GM18508 (cell line): ENCODE results near the gene HSPA9.

Experiments used
- ATAC-seq: cut with Tn5 transposase; IDR thresholded peaks from one replicate; pipeline ENCODE4 v1.9.1; 2021; ENCODE audit warnings: moderate number of reproducible peaks; ENCODE audit not compliant: insufficient read depth, unreplicated experiment

The HSPA9 gene

DNA sequence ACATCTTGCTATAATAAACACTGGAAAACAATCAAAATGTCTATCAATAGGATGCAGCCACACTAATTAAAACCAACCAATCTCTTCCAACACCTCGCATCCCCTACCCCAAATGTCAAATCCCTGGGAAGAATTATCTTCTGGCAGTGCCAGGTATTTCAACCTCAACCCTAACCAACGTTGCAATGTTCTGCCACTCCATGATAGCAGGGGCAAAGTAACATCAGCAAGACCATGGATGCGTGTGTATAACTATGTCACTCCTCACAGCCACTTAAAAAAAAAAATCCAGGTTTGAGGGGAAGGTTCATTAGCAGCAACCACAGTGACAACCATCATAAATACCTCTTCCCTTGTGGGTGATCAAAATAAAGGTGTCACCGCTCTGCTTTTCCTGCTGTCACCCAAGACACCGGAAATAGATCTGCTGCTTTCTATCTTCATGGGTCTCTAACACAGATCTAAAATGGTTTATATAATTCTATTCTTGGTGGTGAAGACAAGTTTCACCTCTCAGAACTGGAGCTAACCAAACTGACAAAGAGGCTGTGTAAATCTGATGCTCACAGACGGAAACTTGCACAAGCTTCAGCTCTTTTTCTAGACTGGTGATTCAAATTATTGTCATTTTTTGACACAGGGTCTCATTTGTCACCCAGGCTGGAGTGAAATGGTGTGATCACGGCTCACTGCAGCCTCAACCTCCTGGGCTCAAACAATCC lies 9.9 kb downstream of the HSPA9 start:
- no peak for ATAC-seq

DNA sequence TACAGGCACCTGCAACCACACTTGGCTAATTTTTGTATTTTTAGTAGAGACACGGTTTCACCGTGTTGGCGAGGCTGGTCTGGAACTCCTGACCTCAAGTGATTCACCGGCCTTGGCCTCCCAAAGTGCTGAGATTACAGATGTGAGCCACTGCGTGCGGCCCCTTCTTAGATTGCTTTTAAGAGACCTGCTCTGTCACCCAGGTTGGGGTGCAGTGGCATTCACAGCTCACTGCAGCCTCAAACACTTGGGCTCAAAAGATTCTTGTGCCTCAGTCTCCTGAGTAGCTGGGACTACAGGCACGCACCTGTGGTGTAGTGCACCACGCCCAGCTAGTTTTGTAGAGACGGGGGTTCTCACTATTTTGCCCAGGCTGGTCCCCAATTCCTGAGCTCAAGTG lies 11.0 kb downstream of the HSPA9 start:
- no peak for ATAC-seq

DNA sequence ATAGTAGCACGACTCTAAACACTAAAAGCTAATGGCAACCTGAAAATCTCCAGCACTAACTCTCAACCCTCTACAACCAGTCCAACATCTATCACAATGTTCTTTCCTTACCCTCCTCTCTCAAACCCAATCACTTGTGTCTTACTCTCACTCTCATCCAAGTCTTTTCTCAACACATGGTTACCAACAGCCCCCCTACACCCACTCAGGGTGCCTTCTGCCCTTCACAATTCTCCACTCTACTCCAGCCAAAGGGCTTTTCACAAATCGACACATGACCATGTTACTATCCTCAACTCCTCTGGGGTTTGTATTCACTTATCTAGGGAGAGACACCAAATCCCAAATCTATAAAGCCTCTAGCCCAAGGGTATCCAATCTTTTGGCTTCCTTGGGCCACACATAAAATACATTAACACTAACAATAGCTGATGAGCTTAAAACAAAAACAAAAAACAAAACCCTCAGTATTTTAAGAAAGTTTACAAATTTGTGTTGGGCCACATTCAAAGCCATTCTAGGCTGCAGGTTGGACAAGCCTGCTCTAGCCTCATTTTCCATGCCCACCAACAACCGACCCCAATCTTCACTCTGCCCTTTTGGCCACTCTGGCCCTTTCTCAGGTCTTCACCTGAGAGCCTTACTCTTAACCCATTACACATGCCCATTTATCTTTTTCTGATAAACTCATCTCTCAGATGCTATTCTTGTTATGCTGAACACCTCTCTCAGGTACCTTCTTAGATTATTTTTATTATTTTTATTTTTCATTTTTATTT lies 11.7 kb downstream of the HSPA9 start:
- ATAC-seq: no peak

DNA sequence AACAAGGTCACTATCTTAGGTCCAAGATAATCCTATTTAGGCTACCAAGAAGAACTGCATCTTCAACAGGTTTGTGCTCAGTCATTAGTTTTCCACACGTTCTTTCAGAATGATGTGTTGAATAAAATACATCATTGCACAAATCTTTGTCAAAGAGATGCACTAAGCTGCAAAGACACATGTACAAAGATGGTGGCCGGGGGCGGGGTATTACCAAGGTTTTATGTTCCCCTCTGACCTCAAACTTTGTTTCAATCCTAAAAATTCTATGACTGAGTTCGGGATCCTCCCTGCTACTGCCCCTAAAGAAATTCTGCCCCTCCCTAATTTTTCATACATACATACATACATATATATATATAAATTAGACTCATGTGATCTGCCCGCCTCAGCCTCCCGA lies 14.2 kb downstream of the HSPA9 start:
- no peak for ATAC-seq

DNA sequence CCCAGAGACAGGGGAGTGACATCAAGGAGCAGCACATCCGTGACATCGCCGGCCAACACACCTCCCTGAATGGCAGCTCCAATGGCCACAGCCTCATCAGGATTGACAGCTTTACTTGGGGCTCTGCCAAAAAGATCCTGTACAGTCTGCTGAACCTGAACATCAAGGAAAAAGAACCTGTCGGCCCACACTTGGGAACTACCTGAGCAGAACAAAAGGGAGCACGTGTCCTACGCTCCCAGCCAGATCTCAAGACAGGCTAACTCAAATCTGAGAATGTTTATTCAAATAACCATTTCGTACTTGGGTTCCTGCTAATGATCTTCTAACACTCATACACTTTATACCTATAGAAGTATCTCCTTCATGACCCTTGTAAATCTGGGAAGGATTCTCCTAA lies 15.3 kb downstream of the HSPA9 start:
- ATAC-seq: no peak

DNA sequence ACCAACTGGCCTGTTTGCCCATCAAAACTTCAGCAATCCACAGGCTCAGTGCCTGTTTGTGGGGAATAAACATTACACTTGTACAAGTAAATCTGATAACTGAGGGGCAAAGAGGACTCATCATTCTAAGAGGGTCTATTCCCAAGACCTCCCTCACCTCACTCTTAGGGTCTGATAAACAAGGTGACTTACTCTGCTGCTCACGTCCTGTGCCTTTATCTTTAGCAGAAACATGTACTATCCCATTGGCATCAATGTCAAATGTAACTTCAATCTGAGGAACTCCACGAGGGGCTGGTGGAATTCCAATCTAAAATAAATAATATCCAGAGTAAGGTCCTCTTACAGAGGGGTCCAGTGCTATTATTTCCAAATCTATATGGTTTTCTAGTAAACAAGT lies 17.5 kb downstream of the HSPA9 start:
- no peak for ATAC-seq

DNA sequence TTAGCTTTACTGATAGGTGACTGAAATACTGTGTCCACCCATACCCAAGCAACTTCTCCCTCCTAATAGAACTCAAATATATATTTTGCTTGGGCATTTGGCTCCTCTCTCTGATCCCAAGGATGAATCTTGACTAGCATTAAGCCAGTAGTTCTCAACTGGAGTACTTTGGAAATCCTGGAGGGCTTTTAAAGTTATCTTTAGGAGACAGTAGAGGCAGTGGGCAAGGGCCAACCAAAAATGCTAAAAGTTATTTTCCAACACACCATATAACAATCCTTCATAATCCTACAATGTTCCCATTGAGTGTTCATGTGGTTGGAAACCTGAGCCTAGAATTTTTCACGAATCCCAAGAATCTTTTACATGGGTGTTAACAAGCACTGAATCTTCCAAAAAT lies 21.1 kb downstream of the HSPA9 start:
- no peak for ATAC-seq

DNA sequence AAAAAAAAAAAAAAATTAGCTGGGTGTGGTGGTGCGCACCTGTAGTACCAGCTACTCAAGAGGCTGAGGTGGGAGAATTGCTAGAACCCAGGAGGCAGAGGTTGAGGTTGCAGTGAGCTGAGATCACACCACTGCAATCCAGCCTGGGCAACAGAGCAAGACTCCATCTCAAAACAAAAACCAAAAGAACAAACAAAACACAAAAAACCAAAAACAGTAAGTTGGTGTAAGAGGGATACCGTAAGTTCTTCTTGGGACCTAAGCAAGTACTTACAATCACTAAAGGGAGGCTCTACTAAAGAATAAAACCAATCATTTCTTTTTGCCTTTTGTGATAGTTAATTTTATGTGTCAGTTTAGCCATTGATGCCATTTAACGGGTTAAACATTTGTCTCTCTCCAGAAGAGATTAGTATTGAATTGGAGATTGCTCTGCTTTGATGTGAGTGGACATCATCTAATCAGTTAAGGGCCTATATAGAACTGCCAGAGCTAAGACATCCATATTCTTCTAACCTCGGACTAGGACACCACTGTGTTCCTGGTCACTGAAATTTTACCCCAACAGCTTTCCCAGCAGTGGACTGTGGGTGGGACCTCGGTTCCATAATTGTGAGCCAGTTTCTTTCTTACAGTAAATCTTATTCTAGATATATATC lies 21.6 kb downstream of the HSPA9 start:
- no peak for ATAC-seq

DNA sequence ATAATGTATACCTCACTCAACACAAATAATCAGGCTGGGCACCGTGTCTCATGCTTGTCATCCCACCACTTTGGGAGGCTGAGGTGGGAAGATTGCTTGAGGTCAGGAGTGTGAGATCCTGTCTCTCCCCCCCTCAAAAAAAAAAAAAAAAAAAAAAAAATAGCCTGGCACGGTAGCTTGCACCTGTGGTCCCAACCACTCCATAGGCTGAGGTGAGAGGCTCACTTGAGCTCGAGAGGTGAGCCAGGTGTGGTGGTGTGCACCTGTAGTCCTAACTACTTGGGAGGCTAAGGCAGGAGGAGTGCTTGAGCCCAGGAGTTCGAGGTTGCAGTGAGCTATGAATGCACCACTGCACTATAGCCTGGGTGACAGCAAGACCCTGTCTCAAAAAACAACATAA lies 22.5 kb downstream of the HSPA9 start:
- ATAC-seq: no peak

DNA sequence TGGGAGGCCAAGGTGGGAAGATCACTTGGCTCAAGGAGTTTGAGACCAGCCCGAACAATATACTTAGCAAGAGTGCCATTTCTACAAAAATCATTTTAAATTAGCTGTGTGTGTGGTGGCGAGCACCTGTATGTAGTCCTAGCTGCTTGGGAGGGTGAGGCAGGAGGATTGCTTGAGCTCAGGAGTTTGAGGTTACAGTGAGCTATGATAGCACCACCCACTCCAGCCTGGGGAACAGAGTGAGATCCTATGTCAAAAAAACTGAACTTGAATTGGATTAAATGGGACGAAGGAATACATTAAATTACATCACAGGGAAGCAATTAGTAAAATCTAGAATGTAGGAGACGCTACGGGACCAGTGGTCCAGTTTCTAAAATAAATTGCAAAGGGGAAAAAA lies 25.8 kb downstream of the HSPA9 start:
- no peak for ATAC-seq

DNA sequence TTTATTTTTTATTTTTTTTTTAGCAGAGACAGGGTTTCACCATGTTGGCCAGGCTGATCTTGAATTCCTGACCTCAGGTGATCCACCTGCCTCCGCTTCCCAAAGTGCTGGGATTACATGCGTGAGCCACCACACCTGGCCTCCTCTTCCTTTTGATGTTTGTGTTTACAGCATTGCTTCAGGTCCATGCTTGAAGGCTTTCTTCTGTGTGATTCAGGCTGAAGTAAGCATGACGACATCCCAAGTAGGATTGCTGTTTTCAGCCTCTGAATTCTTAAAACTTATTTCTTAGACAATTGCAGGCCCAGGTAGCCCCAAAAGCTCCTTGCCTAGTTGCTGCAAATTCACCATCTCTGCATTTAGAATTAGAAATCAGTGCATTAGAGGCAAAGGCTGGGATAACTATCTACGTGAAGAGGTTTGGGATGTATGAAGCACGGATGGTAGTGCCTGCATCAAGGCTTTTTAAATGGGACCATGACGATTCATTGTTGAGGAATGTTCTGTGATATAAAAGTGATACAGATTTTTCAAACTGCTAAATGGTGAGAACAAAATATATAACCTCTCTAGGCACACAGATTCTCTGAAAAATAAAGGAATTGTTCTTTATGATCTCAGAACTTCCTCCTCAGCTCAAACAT lies 29.2 kb downstream of the HSPA9 start:
- ATAC-seq: no peak

DNA sequence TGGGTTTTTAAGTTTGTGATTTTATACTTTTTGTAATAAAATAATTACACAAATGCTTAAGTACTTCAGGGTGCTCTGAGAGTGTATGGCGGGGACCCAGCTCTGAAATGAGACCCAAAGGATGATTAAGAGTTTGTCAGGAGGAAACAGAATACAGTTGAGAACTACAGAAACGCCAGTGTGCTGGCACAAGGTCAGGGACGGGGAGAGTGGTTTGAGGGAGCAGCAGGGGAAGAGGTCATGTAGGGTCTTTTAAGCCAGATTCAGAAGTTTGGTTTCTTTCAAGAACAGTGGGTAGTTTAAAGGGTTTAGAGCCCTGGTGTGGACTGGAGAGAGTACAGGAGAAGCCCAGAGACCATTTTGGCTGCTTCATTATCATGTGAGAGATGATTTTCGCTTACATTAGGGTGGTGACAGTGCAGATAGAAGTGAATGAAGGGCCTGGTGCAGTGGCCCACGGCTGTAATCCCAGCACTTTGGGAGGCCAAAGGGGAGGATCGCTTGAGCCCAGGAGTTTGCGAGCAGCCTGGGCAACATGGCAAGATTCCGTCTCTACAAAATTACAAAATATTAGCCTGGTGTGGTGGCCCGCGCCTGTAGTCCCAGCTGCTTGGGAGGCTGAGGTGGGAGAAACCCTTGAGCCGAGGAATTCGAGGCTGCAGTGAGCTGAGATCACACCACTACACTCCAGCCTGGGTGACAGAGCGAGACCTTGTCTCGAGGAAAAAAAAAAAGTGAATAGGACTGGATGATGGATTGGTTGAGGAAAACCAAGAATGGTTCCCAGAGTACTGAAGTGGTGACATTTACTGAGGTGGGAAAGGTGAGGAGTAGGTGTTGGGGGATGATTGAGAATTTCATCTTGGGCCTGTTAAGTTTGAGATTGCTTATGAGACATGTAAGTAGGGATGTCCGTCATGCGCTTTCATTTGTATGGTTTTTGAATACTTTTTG lies 30.7 kb downstream of the HSPA9 start:
- no peak for ATAC-seq

DNA sequence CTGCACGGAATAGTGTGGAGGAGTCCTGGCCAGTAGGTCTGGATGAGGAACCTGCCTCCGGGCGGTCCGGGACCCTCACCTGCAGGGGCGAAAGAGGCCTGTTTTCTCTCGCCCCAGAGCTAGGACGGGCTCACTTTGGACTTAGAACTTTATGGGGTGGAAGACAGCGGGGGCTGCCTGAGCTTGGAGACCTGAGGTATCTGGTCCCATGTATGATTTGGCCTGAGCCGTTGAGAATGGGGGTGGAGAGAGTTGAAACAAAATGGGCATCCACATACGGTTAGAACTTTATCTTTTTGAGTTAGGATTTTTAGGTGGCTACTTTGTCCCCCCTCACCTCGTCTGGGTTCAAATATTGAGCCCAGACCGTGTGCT lies 31.5 kb downstream of the HSPA9 start:
- peak; percentile 26 for ATAC-seq

DNA sequence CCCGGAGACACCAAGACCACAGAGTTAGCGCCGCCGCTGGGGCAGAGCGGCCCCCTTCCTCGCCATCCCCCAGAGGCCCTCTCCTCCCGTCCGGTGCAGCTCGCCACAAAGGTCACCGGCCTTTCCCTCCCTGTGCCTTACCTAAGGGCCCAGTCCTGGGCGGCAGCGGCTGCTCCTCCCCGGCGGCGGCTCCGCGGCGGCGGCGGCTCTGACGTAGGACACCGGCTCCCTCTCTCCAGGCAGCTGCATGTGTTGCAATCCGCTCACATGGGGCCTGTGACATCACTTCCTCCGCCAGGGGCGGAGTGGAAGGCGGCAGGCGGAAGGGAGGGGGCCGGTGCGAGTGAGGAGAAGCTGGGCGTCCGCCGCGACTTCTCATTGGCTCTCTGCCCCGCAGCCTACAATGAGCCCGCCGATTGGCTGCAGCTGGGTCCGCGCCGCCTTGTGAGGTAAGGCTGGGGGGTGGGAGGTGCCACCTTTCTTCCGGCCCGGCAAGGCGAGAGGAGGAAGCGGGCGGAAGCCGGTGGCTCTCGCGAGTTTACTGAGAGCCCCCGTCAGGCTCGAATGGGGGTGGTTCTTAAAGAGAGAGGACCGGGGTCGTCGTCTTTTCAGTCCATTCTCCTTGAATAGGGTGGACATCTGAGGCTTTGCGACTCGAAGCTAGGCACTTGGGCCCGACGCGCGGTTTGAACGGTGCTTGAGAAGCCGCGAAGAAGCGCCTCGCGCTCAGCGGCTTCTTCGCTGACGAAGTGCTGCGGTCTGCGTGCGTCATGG lies 32.1 kb downstream of the HSPA9 start, which contains the start of gene ETF1:
ETF1 (minus strand) TSS at position 281 of the 774 bp plus-strand sequence. CDS start 318 bp downstream, outside the sequence.
- peak; percentile 77 for ATAC-seq

DNA sequence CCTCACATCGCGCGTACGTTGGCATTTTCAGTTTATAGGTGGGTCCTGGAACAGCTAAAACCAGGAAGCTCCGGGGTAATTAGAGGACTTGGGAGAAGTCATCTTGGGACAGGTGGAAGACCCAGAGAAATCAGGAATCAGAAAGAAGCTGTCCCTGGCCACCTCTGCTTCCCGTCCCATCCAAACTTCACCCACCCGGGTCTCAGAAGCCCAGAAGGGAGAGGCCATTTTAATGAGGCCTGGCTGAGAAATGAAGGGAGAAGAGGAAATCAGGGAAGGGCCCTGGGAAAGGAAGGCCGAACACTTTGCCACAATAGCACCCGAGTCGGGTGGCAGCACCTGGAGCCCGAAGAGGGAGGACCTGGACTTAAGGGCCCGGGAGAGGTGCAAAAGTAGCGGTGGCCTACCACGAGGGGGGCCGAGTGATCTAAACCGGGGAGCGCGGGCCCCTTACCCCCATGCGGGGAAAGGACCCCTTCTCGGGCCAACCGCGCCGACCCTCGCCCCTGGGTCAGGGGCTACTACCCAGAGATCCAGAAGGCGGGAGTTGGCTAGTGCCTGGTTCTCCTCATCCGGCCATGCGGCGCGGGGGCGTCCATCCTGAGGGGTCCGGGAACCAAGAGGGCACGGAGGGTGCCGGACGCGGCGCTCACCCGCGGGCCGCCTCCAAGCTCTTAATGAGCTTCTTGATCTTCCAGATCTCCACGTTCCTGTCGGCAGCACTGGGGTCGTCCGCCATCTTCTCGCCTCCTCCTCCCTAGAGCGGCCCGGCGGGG lies 32.8 kb downstream of the HSPA9 start:
- no peak for ATAC-seq

DNA sequence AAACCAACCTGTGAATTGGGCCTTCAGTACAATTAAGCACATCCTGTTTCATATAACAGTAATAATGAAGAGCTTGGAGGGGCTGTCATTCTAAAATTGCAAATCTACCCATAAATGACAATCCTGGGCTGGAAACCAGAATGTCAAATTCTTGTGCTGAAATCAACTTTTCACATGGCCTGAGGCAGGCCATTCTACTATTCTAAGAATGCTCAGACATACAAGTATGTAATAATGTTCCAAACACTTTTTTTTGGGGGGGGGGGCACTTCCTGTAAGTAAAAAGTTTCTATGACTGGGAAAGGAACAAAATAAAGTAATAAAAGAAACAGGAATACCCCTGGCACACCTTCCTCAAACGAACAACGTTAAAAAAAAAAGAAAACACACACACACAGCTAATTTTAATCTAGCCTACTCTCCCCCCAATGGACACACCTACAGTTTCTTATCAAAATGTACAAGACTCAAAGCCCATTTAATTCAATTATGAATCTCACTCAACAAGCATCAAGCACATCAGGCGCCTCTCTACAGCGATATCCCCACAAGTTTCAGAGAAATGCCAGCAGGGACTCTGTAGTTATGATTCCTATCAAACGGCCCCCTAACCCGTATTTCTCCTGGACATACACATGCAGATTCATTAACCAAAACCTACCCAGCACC lies 33.6 kb downstream of the HSPA9 start:
- ATAC-seq: no peak

DNA sequence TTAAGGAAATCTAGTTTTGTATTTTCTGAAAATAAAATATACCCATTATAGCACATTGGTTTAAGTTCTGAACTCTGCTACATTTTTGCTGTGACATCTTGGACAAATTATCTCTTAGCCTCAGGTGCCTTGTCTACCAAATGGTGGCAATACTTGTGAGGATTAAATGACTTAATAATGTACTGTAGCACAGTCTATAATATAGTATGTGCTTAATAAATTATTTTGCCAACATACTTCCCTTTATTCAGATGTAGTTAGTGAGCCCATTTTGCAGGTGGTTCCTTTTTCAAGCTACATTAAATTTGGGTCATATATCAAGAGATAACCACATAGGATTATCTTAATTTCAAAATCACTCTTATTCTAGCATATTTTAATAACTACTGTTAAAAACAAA lies 35.4 kb downstream of the HSPA9 start:
- ATAC-seq: no peak
